ENCODE measurements around the gene CLDND2.

Gene CLDND2

DNA sequence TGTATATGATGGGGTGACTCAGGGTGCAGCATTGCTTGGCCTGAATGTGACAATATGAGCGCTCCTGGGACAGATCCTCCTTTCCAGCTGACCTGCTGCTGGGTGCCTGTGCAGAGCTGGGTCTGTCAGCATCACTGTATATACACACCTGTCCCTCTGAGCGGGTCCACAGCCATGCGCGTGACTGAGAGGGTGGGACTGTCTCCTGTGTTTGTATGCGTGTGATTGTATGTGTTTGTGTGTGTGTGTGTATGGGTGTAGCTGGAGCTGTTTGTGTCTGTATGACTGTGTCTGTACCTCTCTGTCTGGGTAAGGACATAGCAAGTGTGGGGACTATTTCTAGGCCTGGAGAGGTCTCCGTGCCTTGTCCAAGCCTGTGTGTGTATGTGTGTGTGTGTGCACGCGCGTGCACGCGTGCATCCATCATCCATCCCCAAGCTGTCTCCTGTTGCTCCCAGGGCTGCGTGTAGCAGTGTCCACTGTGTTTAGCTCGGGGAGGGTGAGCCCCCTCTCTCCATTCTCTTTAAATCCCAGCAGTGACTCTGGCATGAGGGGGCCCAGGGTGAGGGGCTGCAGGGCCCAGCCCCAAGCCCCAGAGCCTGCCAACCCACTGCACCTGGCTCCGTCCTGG is 49.0 kb downstream of the CLDND2 start (continued):
- no peak for TF ChIP-seq PRDM10 (tag by site-specific recombination; IDR thresholded peaks at IDR 0.05)
- no peak for TF ChIP-seq ZNF157 (tag by site-specific recombination; IDR thresholded peaks at IDR 0.05)
- TF ChIP-seq ZNF335 (tag by site-specific recombination; conservative IDR thresholded peaks at IDR 0.05), result no peak
- TF ChIP-seq AEBP2 (tag by site-specific recombination; IDR thresholded peaks at IDR 0.05; ENCODE audit: borderline replicate concordance), result no peak
- no peak for TF ChIP-seq ZNF776 (tag by site-specific recombination; IDR thresholded peaks at IDR 0.05; ENCODE audit: borderline replicate concordance)
- TF ChIP-seq ZNF221 (tag by site-specific recombination; IDR thresholded peaks at IDR 0.05; ENCODE audit: borderline replicate concordance), result no peak
- no peak for TF ChIP-seq ZNF248 (tag by site-specific recombination; IDR thresholded peaks at IDR 0.05)
- TF ChIP-seq ZNF341 (tag by site-specific recombination; IDR thresholded peaks at IDR 0.05; ENCODE audit: low read depth), result no peak
- TF ChIP-seq ZNF133 (tag by site-specific recombination; IDR thresholded peaks at IDR 0.05), result no peak
- no peak for TF ChIP-seq ZNF670 (tag by site-specific recombination; IDR thresholded peaks at IDR 0.05; ENCODE audit: low read depth)
- no peak for TF ChIP-seq ZBTB8A (tag by site-specific recombination; IDR thresholded peaks at IDR 0.05)
- TF ChIP-seq ZNF488 (tag by site-specific recombination; IDR thresholded peaks at IDR 0.05), result no peak

DNA sequence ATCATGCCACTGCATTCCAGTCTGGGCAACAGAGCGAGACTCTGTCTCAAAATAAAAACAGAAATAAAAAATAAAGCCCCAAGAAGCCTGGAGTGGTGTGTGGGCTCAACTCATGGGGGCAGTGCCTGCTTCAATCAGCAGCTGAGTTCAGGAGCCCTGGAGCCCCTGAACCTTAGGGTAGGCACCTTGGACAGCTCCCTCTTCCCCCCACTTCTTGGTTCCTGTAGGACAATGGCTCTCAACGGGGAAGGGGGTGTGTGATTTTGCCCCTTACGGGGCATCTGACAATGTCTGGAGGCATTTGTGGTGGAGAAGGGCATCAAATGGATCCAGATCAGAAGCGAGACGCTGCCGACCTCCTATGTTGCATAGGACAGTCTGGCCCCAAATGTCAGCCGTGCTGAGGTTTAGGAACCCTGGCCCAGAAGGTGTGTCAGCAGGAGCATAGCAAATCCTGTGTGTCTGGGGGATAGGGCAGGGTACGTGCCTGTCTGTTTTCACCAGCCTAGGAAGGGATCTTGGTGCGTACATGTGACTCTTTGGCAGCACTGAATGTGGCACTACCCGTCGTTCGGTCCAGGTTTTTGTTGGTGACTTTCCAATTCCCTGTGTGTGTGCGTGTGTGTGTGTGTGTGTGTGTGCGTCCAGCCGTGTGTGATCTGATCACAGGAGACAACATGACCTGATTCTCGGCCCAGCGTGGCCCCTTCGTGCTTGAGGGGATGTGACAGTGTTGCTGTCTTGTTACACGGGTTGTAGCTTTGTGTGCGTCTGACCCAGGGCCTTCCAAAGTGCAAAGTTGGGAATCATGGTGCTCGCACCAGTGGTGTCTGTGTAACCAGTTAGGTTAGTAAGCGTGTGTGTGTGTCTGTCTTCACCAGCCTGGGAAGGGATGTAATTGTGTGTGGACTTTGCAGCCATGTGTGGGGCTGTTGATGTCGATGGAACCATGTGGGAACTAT is 49.8 kb downstream of the CLDND2 start:
- Histone ChIP-seq H3K4me1 (ENCODE audit: control insufficient read depth, insufficient read depth, low read length) (no peaks in the 10 kb centered on the region; the same call in 1 of the 2 replicates), H3K36me3 (ENCODE audit: control insufficient read depth in 2 of 2, insufficient read depth in 1 of 2, low read length in 2 of 2) (no peaks in the 10 kb centered on the region), H3K27ac (ENCODE audit: extremely low read depth, low read depth, low read length) (no peak overlapping the region), H3K9me3 (ENCODE audit: control insufficient read depth, insufficient read depth, low read depth, low read length) (no peaks in the 10 kb centered on the region), H3K4me3 (ENCODE audit: low read depth, low read length) (no peak overlapping the region)
- ChIA-PET CTCF (interaction anchor here (0.6 to 1.1 kb wide), 6 partner anchors 10 to 763 kb away, joined by 3 to 4 read pairs (median 3); no protein-coding TSS in a partner anchor), POLR2A (no interaction called here)
- TF ChIP-seq BCL11B (tag by site-specific recombination; IDR thresholded peaks at IDR 0.05; ENCODE audit: low read depth), result no peak
- TF ChIP-seq, protein P1, sequence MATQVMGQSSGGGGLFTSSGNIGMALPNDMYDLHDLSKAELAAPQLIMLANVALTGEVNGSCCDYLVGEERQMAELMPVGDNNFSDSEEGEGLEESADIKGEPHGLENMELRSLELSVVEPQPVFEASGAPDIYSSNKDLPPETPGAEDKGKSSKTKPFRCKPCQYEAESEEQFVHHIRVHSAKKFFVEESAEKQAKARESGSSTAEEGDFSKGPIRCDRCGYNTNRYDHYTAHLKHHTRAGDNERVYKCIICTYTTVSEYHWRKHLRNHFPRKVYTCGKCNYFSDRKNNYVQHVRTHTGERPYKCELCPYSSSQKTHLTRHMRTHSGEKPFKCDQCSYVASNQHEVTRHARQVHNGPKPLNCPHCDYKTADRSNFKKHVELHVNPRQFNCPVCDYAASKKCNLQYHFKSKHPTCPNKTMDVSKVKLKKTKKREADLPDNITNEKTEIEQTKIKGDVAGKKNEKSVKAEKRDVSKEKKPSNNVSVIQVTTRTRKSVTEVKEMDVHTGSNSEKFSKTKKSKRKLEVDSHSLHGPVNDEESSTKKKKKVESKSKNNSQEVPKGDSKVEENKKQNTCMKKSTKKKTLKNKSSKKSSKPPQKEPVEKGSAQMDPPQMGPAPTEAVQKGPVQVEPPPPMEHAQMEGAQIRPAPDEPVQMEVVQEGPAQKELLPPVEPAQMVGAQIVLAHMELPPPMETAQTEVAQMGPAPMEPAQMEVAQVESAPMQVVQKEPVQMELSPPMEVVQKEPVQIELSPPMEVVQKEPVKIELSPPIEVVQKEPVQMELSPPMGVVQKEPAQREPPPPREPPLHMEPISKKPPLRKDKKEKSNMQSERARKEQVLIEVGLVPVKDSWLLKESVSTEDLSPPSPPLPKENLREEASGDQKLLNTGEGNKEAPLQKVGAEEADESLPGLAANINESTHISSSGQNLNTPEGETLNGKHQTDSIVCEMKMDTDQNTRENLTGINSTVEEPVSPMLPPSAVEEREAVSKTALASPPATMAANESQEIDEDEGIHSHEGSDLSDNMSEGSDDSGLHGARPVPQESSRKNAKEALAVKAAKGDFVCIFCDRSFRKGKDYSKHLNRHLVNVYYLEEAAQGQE (tag by site-specific recombination; IDR thresholded peaks at IDR 0.05), result peak; percentile 90
- TF ChIP-seq, protein P2, sequence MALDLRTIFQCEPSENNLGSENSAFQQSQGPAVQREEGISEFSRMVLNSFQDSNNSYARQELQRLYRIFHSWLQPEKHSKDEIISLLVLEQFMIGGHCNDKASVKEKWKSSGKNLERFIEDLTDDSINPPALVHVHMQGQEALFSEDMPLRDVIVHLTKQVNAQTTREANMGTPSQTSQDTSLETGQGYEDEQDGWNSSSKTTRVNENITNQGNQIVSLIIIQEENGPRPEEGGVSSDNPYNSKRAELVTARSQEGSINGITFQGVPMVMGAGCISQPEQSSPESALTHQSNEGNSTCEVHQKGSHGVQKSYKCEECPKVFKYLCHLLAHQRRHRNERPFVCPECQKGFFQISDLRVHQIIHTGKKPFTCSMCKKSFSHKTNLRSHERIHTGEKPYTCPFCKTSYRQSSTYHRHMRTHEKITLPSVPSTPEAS (tag by site-specific recombination; IDR thresholded peaks at IDR 0.05), result peak; percentile 30; the same call in 1 of the 2 replicates
- TF ChIP-seq SALL2 (tag by site-specific recombination; IDR thresholded peaks at IDR 0.05; ENCODE audit: borderline replicate concordance), result no peak
